RPMI8226 (cell line): ENCODE data around the gene WDR7.

Experiments
- DNase-seq: peaks from one replicate; pipeline ENCODE4 v3.0.0-alpha.2; 2015

WDR7 gene

DNA sequence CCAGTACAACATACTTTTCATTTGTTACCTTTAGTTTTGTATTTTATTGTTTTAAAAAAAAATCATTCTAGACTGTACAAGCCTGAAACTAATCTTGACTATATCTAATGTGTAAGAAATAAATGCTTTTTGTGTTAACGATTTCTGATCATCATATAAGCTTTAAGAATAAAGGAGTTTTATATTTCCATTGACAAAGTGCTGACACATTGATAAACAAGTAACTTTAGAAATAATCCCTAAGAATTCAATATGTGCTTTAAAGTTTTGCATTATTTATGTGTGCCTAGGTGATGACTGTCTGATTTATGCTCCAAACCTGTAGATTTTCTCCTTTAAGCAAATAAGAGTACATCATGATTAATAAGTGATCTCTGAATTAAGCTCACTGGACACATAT, 248.5 kb downstream of the WDR7 start:
- DNase-seq: no peak

GRCh38 chr18:56900195-56901094, 249.3 kb downstream of the WDR7 start:
- no peak for DNase-seq

DNA sequence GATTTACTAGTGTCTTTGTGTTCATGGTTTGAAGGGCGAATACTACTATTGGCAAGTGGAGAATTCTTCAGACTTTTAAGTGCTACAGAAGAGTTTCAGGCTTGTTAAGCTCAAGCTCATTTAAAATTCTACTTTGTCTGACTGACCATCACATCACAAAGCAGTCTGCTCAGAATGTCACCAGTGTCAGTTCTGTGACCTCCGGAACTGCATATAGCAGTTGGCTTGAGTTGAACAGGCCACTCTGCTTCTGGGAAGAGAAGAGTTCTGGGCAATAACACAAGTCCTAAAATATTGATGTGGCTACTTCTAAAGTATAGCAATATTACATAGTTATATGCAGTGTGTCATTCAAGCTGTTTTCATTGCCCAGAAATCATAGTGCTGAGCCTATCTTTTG, 250.8 kb downstream of the WDR7 start:
- DNase-seq: no peak

DNA sequence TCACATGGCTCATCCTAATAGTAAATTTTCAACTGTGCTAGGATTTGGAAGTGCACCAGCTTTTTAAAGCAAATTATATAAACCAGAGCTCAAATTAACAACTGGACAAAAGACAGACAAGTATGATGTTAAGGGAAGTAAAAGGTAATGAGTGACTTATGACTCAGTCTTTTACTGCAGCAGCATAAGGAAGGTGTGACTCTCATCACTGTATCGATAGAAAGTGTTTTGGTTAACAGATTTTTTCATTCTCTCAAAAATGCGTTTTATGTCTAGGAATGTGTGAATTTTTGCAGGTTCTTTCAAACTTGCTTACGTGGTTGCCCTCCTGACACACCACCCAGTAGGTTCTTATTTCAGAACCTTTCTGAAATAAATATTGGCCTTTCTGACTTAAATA, 251.5 kb downstream of the WDR7 start:
- DNase-seq: no peak

- no peak for DNase-seq
These were observed 252.5 kb downstream of the WDR7 start for GRCh38 chr18:56903686-56904085.

GRCh38 chr18:56907771-56908170, 256.6 kb downstream of the WDR7 start:
- DNase-seq: no peak

DNA sequence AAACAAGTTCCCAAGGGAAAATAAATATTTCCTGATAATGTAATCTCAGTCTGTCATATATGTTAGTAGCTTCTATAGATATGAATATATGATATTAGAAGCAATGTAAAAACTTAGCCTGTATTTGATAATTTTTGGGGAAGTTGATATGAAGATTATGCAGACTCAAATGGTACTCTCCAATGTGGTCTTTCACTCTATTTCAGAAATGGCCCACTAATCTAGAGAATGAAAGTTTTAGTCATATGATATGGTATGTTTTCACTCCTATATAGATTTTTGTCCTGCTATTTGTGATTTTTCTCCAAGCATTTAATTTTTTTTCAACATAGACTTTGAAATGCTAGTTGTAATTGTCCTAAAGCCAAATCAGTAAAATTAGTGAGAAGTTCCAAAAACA, 259.1 kb downstream of the WDR7 start:
- no peak for DNase-seq

DNA sequence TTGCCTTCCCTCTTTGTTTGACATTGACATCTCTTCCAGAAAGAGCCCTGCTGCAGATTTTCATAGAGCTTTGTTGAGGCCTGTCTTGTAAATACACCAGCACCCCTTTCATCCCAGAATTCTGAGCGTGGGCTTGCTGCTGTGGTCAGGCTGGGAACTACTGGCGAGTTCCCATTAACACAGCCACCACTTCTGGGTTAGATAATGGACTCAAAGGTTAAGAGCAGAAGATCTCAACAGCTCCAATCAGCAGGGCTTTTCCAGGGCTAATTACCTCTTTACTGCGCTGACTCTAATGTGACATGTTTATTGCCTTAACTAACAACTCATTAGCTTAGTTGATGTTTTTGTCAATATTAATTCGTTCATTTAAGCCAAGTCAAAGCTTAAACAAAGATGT, 259.8 kb downstream of the WDR7 start:
- DNase-seq: no peak

DNA sequence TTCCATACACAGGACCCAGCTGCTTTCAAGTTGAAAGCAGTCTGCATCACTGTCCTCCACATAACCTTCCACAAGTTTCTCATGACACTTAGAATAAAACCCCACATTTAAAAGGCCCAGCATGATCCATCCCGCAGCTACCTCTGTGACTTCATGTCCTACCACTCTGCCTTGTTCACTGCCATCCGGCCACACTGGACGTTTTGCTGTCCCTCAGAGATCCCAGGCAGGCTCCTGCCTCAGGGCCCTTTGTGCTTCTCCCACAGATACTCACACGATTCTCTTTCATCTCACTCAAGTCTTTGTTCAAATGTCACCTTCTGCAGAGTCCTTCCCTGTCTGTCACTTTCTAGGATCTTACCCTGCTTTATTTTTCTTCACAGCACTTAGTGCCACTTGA, 262.8 kb downstream of the WDR7 start:
- DNase-seq: no peak

- DNase-seq: no peak
These were observed 268.0 kb downstream of the WDR7 start for GRCh38 chr18:56919190-56919589.

DNA sequence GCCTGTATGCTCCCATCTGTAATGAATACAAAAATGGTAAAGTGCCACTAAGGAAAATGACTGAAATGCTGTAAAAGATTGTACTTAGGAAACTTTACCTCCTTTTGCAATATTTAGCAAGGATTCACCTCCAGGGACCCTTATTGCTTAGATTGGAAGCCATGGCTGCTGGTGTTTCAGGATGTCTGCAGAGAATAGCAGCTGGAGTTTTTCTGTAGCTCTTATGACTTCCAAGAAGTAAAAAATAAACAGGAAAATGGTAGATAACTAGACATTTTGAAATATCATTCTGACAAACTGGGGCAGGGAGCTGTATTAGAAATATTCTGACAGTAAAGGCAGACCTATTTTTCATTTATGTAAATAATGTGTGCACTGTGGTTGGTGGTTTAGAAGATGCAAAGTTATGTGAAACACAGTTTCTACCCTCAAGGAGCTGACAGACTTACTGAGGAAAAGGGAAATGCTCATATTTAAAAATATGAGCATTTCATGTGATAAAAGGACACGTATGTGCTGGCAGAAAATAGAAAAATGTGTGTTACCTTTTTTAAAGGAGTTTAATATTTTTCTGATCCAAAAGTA, 270.8 kb downstream of the WDR7 start:
- no peak for DNase-seq

- DNase-seq: no peak
These were observed 275.6 kb downstream of the WDR7 start for GRCh38 chr18:56926734-56927133.

DNA sequence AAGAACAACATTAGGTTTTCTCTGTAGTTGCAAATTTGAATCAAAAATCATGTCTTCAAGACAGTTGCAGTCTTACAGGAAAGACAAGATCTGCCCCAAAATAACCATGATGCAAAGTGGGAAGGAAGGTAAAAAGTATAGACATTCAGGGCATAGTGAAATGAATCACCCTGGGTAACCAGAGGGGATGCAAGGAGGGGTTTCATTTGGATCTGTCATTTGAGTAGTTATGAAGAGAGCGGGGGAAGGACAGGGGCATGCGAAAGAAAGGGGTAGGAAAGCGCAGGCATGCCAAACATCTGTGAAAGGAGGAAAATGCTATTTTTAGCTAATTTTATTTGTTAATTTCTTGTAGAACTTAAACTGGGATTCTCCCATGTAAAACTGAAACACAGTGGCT, 276.6 kb downstream of the WDR7 start:
- no peak for DNase-seq

DNA sequence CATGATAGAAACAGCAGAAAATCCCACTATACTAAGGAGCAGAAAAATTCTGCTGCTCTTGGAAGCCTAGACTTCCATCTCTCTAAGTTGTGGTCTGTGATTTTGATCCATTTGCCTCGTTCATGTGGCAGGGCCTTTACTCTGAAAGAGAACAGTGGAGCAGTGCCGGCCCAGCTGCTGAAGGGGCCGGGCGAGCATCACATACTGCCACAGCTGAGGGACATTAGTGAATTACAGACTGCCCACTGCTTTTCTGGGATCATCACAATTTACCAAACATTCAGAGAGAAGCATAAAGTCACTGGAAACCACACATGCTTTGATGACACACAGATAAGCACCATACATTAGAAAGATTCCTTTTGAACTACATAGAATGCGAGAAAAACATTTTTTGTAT, 278.7 kb downstream of the WDR7 start:
- DNase-seq: no peak

DNA sequence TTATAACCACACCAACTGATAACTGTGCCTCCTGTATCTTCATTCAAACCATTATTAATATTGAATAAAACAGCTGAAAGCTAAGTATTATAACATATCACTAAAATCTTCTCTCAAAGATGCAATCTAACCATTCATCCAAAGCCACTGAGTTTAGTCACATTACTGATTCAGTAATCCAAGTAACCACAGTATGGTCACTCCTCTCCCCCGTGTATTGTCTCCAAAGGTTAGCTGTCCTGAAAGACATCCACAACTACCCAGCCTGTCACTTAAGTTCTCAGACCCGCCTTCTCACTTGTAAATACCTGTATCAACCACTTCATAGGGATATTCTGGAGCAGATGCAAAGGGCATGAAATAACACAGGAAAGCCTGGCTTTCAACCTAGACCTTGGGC, 282.3 kb downstream of the WDR7 start:
- no peak for DNase-seq

GRCh38 chr18:56934131-56934530, 283.0 kb downstream of the WDR7 start:
- no peak for DNase-seq

DNA sequence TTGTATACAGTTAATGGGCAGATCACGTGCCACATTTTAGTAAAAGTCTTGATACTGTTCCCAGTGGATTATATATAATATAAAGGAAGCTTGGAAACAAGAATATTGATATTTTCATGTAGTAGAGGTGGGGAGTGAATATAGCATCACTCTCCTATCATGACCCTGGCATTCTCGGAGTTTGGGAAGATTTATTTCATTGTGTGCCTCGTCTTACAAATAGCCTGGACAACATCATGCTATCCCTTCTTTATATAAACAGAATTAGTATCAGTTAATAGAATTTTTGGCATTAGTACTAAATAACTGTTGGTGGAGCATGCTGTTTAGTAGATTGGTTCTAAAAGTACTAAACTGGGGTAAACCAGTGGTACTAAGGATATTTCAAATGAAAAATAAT, 283.7 kb downstream of the WDR7 start:
- DNase-seq: no peak

GRCh38 chr18:56935434-56936040, 284.4 kb downstream of the WDR7 start:
- DNase-seq: no peak

DNA sequence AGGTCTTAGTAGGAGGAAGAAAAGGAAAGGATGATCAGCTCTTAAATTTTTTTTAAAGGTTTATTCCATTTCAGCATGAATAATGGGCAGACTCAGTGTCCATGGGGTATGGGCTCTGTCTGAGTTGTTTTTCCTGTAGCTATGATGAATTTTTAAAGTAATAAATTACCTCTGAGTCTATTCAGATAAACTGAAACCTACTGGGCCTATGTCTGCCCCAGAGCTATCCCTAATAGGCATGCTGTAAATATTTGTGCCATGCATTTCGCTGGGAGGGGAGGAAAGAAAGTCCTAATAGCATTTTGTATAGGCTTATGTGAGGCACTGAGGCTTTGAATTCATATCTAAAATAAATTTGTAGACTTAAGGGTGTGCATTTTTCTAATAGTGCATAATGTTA, 285.3 kb downstream of the WDR7 start:
- no peak for DNase-seq

GRCh38 chr18:56937874-56938430, 286.8 kb downstream of the WDR7 start:
- DNase-seq: no peak

- no peak for DNase-seq
These were observed 294.3 kb downstream of the WDR7 start for GRCh38 chr18:56945171-56946083.

DNA sequence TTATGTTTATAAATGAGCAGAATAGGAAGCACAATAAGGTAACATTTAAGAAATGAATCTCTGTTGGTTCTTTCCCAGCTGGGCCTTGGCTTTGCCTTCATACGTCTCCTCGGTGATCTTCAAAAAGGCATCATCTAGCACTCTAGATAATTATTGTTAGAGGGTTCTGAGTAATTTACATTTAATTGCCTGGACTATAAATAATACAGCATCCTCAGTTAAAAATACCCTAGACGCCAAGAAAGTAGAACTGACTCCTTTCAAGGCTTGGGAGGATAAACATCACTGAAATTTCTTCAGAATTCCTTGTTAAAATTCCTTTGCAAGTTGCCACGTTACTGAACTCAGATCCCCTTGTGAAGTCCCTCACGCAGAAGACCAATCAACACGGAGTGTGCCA, 296.1 kb downstream of the WDR7 start:
- no peak for DNase-seq

- no peak for DNase-seq
These were observed 300.9 kb downstream of the WDR7 start for GRCh38 chr18:56952026-56952425.
